ENCODE data around the gene MRPS10.
"Not testable (repeated sequence)": the region's sequence is repeated elsewhere in the genome, so short reads cannot be mapped to it uniquely, and the experiment has no call there.

The MRPS10 gene

GRCh38 chr6:42203183-42203582, 14.5 kb downstream of the MRPS10 start:
- no peak for FAIRE-seq

DNA sequence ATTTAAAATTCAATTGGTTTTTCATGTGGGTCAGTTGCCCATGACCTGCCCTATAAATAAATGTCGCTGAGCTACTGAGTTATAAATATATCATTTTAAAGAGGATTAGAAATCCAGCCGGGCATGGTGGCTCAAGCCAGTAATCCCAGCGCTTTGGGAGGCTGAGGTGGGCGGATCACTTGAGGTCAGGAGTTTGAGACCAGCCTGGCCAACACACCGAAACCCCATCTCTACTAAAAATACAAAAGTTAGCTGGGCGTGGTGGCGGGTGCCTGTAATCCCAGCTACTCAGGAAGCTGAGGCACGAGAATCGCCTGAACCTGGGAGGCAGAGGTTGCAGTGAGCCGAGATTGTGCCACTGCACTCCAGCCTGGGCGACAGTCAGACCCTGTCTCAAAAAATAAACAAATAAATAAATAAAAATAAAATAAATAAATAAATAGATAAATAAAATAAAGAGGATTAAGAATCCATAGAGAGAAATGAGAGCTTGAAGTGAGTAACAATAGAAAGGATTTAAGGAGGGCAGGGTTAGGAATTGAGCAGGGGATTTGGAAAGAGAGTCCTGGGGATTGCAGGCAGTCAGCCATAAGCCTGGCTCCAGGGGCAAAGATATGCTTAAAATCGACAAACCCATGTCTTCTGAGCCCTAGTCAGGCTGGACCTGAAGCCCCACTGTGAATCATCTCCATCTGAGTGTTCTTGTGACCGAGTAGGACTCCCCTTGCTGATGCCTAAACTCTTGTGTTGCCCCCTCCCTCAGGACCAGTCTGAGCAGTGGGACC, 15.3 kb downstream of the MRPS10 start:
- FAIRE-seq = not testable (repeated sequence)

GRCh38 chr6:42201382-42201781, 16.3 kb downstream of the MRPS10 start:
- FAIRE-seq = no peak

- no peak for FAIRE-seq
These were observed 17.6 kb downstream of the MRPS10 start for GRCh38 chr6:42200035-42200434.

DNA sequence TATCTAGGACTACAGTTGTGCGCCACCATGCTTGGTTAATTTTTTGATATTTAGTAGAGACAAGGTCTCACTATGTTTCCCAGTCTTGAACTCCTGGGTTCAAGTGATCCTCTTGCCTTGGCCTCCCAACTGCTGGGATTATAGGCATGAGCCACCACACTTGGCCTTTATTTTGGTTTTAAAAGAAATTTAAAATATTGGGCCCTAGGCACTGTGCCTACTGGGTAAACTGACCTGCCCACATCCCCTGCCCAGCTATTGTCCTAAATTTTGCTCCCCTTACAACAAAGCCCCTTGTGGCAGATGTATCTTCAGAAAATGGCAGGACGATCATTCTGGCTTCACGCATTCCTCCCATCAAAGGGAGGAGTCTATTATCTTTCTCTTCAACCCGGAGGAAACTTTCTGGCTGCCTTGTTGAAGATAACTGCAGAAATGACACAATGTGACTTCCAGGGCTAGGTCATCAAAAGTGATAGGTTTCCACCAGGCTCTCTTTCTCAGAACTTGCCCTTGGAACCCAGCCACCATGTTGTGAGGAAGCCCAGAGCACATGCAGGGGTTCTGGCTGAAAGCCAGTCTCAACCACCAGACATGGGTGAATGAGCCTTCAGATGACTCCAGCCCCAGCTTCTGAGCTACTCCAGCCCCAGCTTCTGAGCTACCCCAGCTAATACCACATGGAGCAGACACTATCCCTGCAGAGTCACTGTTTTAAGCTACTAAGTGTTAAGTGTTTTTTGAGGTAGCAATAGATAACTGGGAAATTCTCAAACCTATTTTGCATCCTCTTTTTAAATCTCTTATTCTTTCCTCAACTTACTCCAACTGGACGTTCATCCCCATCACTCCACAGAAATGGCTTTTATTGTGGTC, 18.3 kb downstream of the MRPS10 start:
- FAIRE-seq = no peak

DNA sequence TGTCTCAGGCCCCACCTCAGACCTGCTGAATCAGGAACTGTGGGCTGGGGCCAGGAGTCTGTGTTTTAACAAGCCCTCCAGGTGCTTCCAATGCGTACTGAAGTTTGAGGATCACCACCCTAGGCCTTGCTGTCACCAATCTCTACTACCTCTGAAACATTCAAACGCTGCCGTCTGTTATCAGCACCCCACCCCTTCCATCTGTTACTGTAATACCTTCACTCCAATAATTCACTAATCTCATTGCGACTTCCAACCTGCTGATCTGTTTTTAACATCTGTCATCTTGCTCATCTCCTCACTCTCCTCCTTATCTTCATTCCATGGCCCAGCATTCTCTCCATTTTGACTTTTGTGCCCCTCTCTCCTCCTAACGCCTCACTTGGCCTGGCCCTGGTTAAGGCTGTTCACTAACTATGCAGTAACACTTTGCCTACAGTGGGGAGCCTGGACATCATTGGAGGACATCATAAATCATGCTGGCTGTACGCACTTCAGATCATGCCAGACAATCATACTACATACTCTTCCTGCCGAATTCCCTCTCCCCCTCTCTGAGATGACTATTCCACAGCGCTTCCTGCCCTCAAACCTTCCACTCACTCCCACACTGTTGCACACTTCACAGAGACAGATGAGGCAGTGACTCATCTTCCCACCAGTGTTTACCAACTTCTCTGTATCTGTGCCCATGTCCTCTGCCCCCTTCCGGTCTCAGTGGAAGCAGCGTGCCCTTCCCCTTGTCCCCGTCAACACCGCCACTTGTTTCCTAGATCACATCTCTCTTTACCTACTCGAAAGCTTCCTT, 19.9 kb downstream of the MRPS10 start:
- FAIRE-seq = no peak

DNA sequence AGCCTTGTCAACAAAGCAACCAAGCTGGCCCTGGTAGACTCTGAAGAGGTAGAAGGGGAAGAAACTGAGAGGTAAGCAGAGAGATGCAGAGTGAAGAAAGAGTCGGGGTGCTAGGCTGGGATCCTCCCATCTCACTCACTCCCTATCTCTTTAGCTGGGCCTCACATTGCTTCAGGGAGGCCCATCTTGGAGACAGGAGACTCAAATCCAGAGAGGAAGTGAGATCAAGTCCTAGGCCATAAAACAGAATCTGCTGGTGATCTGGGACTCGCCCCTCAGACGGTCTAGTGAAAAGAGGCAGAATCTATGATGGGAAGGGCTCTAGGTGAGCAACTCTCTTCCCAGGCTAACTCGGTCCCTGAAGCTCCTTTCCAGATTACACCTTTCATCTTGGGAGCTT, 22.2 kb downstream of the MRPS10 start:
- no peak for FAIRE-seq

- FAIRE-seq = no peak
These were observed 23.6 kb downstream of the MRPS10 start for GRCh38 chr6:42194056-42194455.

DNA sequence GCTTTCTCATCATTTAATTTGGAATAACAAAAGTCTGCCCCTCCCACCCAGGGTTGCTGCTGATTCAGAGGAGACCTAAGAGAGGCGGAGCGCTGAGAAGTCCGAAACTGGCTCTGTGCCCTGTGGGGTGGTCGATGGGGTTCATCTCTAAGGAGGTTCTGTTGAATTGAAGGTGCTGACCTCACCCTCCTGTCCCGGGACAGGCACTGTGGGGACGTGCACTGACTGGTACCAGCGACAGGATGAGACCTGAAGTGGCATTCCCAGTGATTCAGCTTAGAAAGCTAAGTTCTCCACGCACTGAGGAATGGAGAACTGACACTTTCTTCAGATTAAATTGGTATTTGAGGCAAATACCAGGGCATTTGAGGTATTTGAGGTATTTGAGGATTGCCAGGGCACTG, 24.2 kb downstream of the MRPS10 start:
- FAIRE-seq = no peak

DNA sequence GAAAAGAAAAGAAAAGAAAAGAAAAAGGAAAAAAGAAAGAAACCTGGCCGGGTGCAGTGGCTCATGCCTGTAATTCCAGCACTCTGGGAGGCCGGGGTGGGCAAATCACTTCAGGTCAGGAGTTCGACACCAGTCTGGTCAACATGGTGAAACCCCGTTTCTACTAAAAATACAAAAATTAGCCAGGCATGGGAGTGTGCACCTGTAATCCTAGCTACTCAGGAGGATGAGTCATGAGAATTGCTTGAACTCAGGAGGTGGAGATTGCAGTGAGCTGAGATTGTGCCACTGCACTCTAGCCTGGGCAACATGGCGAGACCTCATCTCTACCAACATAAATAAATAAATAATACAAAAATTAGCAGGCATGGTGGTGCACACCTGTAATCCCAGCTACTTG, 25.3 kb downstream of the MRPS10 start:
- FAIRE-seq = not testable (repeated sequence)

DNA sequence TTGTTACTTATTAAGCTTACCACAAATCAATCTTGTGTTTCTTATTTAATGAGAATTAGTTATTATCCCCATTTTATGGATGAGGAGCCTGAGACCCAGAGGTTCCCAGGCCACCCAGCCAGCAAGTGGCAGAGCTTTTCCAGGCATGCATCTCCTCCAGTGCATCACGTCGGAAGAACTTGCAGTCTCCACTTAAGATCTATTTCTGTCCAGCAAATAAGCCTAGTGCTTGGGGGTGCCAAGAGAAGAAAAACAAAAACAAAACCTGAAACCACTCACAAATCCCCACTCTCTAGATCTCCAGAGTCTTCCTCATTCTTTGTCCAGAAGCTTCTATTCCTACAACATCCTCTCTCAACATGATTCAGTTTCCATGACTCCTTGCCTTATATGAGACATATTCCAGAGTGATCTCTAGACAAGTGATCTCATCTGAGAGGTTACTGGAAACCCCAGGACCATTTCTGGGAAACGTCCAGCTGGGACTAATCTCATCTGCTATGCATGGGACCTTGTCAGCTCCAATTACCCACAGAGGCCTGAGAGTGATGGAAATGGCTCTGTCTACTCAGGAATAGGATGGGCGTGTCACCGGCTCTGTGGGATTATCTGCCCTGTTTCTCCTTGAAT, 27.0 kb downstream of the MRPS10 start:
- no peak for FAIRE-seq

GRCh38 chr6:42188406-42188805, 29.3 kb downstream of the MRPS10 start:
- no peak for FAIRE-seq

DNA sequence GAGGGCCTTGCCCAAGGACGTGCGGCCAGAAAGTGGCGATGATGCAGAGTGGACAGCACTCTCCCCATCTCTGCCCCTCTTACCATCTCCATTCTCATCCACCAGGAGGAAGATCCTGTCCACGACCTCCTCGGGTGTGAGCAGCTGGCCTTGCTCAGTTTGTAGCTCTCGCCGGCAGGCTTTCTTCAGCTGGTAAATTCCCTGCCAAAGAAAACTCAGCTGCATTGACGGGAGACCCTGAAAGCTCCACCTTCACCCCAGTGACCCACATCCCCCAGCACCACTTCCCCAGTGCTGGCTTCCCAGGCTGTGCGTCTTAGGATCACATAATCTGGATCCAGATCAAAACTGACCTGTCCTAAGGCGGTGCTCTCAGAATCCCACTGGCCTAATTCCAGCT, 32.1 kb downstream of the MRPS10 start:
- no peak for FAIRE-seq

DNA sequence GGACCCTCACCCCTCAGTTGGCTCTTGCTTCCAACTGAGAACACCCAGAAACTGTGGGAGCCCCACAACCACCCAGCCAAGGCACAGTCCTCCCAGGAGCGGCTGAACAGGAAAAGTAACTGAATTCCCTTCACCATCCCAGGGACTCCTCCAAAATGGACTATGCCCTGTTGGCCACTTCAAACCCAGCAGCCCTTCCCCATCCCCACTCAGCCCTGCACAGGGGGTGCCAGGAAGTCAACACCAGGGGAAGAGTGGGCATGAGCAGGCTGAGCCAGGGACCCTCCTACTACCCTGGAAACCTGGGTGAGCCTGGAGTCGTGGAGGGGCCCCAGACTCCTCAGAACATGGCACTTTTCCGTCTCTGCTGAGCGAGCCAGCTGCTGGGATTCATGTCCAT, 33.2 kb downstream of the MRPS10 start:
- no peak for FAIRE-seq

GRCh38 chr6:42182101-42182500, 35.6 kb downstream of the MRPS10 start:
- FAIRE-seq = no peak

DNA sequence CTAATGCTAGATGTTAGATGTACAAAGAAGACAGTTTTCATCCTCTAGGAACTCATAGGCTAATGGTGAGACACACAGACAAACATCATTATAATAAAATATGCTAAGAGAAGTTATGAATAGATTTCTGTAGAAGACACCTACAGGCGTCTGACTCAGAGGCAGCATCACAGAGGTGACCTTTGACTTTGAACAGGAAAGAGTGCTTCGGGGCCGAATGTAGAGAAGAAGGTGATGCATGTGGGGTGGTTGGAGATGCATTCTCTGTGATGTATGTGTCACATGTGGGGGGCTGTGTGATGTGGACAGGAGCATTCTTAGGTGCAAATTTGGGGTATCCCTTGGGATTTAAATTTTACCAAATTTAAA, 37.7 kb downstream of the MRPS10 start:
- no peak for FAIRE-seq

GRCh38 chr6:42179261-42179944, 38.3 kb downstream of the MRPS10 start:
- FAIRE-seq = no peak

GRCh38 chr6:42177514-42178364, 39.9 kb downstream of the MRPS10 start:
- FAIRE-seq = no peak

DNA sequence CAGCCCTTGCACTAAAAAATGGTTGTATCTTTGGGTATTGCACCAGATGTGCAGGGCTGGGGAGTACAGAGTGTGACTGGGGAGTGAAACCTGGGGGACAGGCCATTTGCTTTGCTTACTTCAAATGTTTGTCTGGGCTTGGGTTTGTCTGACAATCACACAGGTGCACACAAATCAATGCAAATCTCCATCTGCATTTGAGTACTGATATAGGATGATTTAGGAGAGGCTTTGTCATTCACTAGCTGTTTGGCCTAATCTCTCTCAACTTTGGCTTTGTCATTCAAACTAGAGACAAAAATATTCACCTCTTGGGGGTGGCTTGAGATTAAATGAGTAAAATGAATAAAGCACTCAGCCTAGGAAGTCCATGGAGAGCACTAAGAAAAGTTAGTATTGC, 40.7 kb downstream of the MRPS10 start:
- FAIRE-seq = no peak

DNA sequence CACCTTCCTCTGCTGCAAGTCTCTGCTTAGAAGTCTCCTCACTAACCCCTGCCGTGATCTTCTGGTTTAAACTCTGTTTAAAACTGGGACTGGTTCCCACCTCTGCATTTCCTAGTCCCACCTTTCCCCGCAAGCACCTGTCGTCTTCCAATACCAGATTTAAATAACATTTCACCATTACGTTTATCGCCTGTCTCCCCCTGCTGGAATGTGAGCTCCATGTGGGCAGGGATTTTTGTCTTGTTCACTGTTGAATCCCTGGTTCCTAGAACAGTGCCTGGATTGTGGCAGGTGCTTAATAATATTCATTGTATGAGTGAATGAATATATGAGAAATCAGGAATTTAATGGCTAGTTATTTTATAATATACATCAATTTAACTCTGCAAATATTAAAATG, 41.8 kb downstream of the MRPS10 start:
- FAIRE-seq = no peak

DNA sequence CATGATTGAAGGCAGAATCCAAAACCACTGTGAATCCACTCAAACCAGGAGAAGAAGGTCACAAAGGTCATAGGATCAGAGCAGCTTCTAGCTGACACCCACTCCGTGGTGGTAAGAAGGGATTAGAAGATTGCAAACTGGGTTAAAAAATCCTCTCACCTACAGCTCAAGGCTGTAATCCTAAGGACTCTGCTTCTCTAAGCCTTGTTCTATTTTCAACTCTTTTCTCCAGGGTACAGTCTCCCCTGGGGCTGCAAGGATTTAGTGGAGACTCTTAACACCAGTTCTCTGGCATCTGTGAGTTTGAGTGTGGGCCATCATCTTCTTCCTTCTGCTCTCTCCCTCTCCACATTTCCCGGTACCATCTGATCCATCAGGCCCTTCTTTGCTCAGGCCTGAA, 44.6 kb downstream of the MRPS10 start, which contains the start of gene GUCA1A:
Gene GUCA1A (plus strand): TSS at position 264 of the 400 bp plus-strand sequence. CDS start 250 bp downstream, outside the sequence.
- FAIRE-seq = no peak
